SK-N-MC (cell line): Measurements from ENCODE around the gene NGEF.

Experiments used
- DNase-seq: peaks from one replicate; pipeline ENCODE4 v3.0.0-alpha.2; 2011; ENCODE audit warnings: low read depth, low spot score
- H3K27ac ChIP-seq: fragments of 200-600 bp; sonication (generic); 2 replicates; pipeline ENCODE4 v1.5.1; 2016; ENCODE audit warnings: mixed run types
- H3K36me3 ChIP-seq: fragments of 200-600 bp; sonication (generic); 2 replicates; pipeline ENCODE4 v1.6.1; 2017; ENCODE audit warnings: antibody characterized with exemption, low read length, mixed read lengths; ENCODE audit not compliant: insufficient read depth
- H3K4me3 ChIP-seq: fragments of 200-600 bp; sonication (generic); 2 replicates; pipeline ENCODE4 v1.5.1; 2016
- H3K9ac ChIP-seq: fragments of 200-600 bp; sonication (generic); 2 replicates; pipeline ENCODE4 v1.8.0; 2017; ENCODE audit warnings: mixed run types, mixed read lengths; ENCODE audit not compliant: insufficient read length
- H3K9me3 ChIP-seq: fragments of 200-600 bp; sonication (generic); 2 replicates; pipeline ENCODE4 v1.6.1; 2017; ENCODE audit warnings: low read depth, mild to moderate bottlenecking, antibody characterized with exemption, low read length, moderate library complexity, mixed read lengths
- EZH2 ChIP-seq: fragments of 200-600 bp; sonication (generic); IDR thresholded peaks from one replicate; pipeline ENCODE4 v1.6.1; 2017; ENCODE audit warnings: antibody characterized with exemption
- FOXP2 ChIP-seq: optimal IDR thresholded peaks from 2 replicates; pipeline ENCODE3; 2011; ENCODE audit warnings: mild to moderate bottlenecking, moderate library complexity; ENCODE audit not compliant: insufficient read depth; ENCODE audit errors: extremely low read length, control extremely low read depth
- POLR2AphosphoS5 ChIP-seq: IDR thresholded peaks from 2 replicates; pipeline ENCODE4 v1.6.1; 2012; ENCODE audit warnings: mild to moderate bottlenecking, low read depth, low read length, borderline replicate concordance

Gene NGEF

DNA sequence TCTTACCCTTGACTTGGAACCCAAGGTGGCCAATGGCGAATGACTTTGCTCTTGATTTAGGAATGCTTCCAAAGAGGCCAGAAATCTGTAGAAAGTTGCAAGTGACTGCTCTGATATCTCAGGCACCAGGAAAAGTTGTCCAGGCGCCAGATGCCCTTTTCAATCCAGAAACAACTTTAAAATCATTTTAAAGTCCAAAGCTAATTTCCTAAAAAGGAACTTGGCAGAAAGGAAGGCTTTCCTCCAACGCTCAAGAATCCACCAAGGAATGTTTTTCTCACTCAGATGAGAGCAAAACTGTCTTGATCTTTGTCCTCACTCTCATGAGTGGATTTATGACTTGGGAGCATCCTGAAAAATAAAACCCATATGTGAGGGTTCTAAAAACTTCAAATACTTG, 5.3 kb downstream of the NGEF start:
- Histone ChIP-seq H3K9me3 (no peaks in the 10 kb centered on the region), H3K36me3 (no peaks in the 10 kb centered on the region), H3K4me3 (no peak overlapping the region), H3K9ac (no peak overlapping the region), H3K27ac (no peak overlapping the region)
- TF ChIP-seq EZH2 (no peak), POLR2AphosphoS5 (no peak), FOXP2 (no peak)
- DNase-seq: no peak

DNA sequence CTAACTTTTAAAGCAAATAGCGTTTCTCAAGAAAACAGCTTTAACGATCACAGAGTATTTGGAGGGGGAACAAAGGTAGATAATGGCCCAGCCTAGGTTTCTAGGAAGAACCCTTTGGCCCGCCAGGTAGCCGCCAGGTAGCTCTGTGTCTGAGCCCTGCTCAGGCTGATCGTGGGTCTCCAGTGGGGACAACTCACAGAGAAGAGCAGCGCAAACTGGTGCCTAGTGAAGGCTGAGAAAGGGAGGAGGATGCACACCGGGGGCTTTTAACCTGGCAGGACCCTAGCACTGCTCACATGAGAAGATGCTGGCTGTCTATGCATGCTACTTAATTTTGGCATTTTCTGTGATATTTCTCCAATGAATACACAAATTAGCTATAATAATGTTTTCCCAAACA, 5.8 kb downstream of the NGEF start:
- TF ChIP-seq POLR2AphosphoS5 (no peak), EZH2 (no peak), FOXP2 (no peak)
- Histone ChIP-seq H3K9ac (no peak overlapping the region), H3K36me3 (no peaks in the 10 kb centered on the region), H3K27ac (no peak overlapping the region), H3K4me3 (no peak overlapping the region), H3K9me3 (no peaks in the 10 kb centered on the region)
- DNase-seq: no peak

DNA sequence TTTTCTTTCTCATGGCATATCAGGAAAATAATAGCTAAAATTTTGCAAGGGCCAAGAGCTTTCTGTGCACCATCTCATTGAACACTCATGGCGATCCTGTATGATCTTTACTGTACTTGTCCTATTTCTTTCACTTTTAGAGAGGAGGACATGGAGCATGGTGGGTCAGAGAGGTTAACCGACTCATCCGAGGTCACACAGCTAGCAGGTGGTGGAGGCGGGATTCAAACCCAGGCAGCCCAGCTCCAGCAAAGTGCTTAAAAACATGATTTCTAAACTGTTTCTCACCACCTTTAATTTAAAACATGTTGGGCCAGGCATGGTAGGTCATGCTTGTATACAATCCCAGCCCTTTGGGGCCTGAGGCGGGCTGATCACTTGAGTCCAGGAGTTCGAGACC, 6.4 kb downstream of the NGEF start:
- no peak for DNase-seq
- Histone ChIP-seq H3K4me3 (no peak overlapping the region), H3K27ac (no peak overlapping the region), H3K9ac (no peak overlapping the region), H3K36me3 (no peaks in the 10 kb centered on the region), H3K9me3 (no peaks in the 10 kb centered on the region)
- TF ChIP-seq POLR2AphosphoS5: no peak
- TF ChIP-seq FOXP2: no peak
- TF ChIP-seq EZH2: no peak

DNA sequence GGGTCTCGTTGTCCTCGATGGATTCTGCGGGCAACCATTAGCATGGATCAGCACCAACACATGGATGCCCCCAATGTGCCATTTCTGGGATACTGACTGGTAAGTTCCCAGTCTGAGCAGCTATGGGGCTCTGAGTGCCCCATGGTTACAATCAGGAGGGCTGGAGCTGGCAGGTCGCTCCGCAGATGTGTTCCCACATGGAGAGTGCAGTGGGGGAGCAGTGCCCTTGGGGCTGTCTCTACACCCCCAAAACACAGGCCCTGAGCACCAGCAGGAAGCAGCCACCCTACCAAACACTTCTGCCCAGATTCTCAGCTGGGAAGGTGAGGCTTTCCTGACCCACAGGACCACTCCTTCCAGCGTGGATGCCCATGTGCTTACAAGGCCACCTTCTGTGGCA, 8.0 kb downstream of the NGEF start:
- no peak overlapping the region for H3K4me3 ChIP-seq
- no peak overlapping the region for H3K27ac ChIP-seq
- no peak for DNase-seq
- no peaks in the 10 kb centered on the region for H3K36me3 ChIP-seq
- no peaks in the 10 kb centered on the region for H3K9me3 ChIP-seq
- no peak for TF ChIP-seq EZH2
- no peak for TF ChIP-seq FOXP2
- no peak for TF ChIP-seq POLR2AphosphoS5
- no peak overlapping the region for H3K9ac ChIP-seq

DNA sequence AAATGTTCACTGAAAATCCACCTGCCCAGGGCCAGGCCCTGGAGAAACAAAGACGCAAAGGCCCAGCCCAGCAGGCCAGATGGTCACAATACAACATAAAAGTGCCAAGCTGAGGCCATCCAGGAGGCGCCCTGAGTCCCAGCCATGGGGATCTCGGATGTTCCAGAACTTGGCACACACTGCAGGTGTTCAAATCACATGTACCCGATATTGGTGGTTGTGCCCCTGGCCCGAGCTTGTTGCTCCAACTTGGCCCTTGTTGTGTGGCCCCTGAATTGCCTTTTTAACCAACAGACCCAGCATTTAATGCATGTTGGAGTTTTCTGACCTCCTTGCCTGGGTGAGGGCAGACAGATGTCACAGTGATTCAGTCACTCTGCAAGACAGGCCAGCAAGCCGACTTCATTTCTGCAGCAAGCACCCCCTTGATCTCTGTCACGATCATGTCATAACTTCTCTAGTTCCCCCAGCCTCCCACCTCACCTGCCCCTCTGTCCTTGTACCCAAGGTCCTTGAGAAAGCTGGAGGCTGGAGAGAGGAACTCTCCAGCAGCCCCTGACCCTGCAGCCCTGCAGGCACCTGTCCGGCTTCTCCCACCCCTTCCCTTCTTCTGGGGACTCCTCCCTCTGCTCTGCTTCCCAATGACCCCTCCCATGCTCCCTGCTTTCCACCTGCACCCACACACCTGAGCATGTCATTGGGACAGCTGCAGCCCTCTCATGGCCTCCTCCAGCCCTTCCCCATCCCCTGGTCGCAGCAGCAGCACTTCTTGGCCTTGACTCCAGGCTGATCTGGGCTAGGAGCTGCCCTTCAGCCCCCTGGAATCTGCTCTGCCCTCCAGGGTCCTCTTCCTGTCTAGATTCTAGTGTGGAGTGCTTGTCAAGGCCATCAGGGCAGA, 9.1 kb downstream of the NGEF start:
- Histone ChIP-seq H3K27ac (no peak overlapping the region), H3K36me3 (no peaks in the 10 kb centered on the region), H3K9ac (no peak overlapping the region), H3K9me3 (no peaks in the 10 kb centered on the region), H3K4me3 (no peak overlapping the region)
- TF ChIP-seq FOXP2 (no peak), EZH2 (no peak)
- DNase-seq: no peak

DNA sequence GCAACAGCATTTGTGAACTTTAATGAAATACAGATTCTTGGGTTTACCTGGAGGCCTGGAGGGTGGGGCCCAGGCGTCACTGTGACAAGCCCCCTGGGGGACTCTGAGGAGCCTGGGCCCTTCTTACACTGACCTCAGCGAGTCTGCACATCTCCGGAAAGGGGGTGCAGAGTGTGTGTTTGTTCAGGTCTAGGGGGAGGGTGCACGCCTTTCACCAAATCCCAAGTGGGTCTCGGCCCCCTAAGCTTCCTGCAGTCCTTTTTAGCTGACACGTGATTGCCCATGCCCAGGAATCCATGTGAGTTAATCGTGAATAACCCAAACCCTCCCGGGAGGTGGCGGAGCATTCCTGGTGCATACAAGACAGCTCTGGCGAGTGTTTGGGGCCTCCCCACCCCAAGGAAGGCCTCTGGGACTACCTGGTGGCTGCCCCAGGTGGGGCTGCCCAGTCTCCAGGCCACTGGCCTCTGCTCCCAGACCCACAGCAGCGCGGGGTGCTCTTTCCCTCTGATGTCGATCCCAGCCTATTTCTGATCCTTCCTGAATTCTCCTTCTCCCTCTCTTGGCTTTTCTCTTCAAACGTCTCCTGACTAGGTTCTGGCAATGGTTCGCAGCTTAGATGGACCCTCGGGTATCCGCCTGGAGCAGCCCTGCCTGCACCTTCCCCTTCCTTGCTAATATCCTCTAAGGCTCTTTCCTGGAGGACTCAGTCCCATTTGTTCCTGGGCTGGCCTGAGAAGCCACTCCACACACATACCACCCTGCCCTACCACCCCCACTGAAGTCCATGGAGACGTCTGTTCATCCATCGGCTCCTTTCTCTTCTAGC, 10.0 kb downstream of the NGEF start:
- TF ChIP-seq POLR2AphosphoS5: no peak
- no peak for TF ChIP-seq FOXP2
- H3K4me3 ChIP-seq: no peak overlapping the region
- no peak for DNase-seq
- H3K9me3 ChIP-seq: no peaks in the 10 kb centered on the region
- H3K27ac ChIP-seq: no peak overlapping the region
- no peaks in the 10 kb centered on the region for H3K36me3 ChIP-seq
- no peak overlapping the region for H3K9ac ChIP-seq

DNA sequence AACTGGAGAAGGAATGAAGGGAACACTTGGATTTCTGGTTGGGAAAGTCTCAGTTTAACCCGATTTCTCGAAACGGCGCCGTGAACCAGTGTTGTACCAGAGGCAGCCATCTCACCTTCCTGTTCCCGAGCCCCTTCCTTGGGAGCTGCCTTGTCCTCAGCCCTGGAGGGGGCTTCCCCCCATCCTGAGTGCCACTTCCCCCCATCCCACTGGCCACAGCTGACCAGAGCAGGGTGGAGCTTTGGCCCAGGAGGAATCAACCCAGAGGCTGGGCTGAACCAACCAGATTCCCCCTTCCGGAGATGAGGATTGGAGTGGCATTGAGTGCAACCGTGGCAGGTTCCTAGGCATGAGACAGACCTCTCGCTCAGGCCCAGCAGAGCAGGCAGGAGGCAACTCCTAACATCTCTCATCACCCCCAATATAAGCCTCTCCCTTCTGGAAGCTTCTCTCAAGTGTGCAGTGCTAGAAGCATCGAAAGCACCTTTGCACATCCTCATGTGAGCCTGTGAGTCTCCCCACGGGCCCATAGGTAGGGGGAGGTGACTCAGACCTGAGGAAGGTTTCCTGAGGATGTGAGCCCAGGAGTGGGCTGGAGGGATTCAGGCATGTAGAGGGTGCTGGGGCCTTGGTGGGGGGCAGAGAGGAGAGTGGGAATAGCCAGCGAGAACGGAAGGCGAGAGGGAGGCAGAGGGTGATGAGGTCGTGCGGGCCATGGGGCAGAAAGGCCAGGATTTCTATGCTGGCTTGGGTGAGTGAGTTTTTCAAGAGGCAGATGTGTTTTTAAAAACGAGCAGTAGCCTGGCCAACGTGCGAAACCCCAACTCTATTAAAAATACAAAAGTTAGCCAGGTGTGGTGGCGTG, 11.9 kb downstream of the NGEF start:
- no peak for DNase-seq
- no peak for TF ChIP-seq POLR2AphosphoS5
- no peak for TF ChIP-seq EZH2
- TF ChIP-seq FOXP2: no peak
- Histone ChIP-seq H3K9me3 (no peaks in the 10 kb centered on the region), H3K27ac (no peak overlapping the region), H3K36me3 (no peaks in the 10 kb centered on the region), H3K9ac (no peak overlapping the region), H3K4me3 (no peak overlapping the region)

DNA sequence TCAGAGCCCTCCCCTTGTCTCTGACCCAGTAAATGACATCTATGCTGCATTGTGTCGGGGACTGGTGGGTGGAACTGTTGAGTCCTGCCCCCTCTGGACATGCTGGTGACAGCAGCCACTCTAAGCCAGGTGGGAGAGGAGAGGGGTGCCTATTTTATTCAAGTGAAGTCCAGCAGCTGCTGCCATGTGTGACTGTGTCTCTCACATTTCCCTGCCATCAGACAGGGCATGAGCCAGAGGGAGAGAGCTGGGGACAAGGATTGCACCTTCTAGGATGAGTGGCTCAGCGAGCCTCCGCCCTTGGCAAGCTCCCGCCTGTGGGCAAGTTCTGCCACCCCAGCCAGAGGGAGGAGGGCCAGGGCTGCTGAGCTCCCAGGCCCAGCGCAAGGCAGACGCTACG, 13.7 kb downstream of the NGEF start:
- no peak for DNase-seq
- H3K9me3 ChIP-seq: no peaks in the 10 kb centered on the region
- no peak overlapping the region for H3K4me3 ChIP-seq
- no peaks in the 10 kb centered on the region for H3K36me3 ChIP-seq
- no peak overlapping the region for H3K9ac ChIP-seq
- no peak for TF ChIP-seq POLR2AphosphoS5
- TF ChIP-seq EZH2: no peak
- TF ChIP-seq FOXP2: no peak
- no peak overlapping the region for H3K27ac ChIP-seq
